Thoracic aorta (tissue), 2 donors: Measurements from ENCODE around the gene ALKBH3. TPM values are rescaled to one million over a fixed set of nuclear protein-coding genes. Genes with fewer than 3 reads are reported as not detected.

Experiments used
- ATAC-seq: fragments of 150-250 bp; one replicate; pipeline ENCODE4 v1.8.0; 2017; ENCODE audit warnings: low read depth; ENCODE audit not compliant: insufficient number of reproducible peaks, low FRiP score
- DNase-seq: peaks from one replicate; pipeline ENCODE4 v3.0.0-alpha.2; 2020; ENCODE audit warnings: low spot score
- H3K27ac ChIP-seq, 2 donors: fragments of 200-600 bp; sonication (generic); 1 replicate in 1 of 2; 2 replicates in 1 of 2; pipeline ENCODE4 v1.5.1; 2016; ENCODE audit warnings: mild to moderate bottlenecking in 2 of 2, moderate library complexity in 2 of 2
- H3K27me3 ChIP-seq: fragments of 200-600 bp; sonication (generic); replicated peaks from 2 replicates; pipeline ENCODE4 v1.6.0; 2016; ENCODE audit warnings: mild to moderate bottlenecking; ENCODE audit not compliant: insufficient read depth
- H3K36me3 ChIP-seq: fragments of 200-600 bp; sonication (generic); one replicate; pipeline ENCODE4 v1.5.1; 2016
- H3K4me1 ChIP-seq, 2 donors: fragments of 200-600 bp; sonication (generic); 1 replicate in 1 of 2; 2 replicates in 1 of 2; pipeline versions ENCODE4 v1.5.1 to v1.6.0; 2016; ENCODE audit warnings: low read depth in 2 of 2, mild to moderate bottlenecking in 1 of 2; ENCODE audit not compliant: control insufficient read depth in 1 of 2
- H3K4me3 ChIP-seq: fragments of 200-600 bp; sonication (generic); 2 replicates; pipeline ENCODE4 v1.5.1; 2016; ENCODE audit warnings: mild to moderate bottlenecking
- H3K9me3 ChIP-seq: fragments of 200-600 bp; sonication (generic); 2 replicates; pipeline ENCODE4 v1.5.1; 2016
- total RNA-seq, 2 donors: library from RNA; depleted of rRNA; stranded (reverse); fragments of >200 nt; gene quantifications; one replicate each; pipeline versions ENCODE4 v1.1.0 to v1.2.3, GENCODE V29; 2016
- TF ChIP-seq, protein P1 (sequence below): fragments of 200-600 bp; sonication (generic); IDR thresholded peaks from one replicate; pipeline ENCODE4 v1.5.1; 2019; ENCODE audit warnings: antibody characterized with exemption

ALKBH3 gene
- total RNA-seq, 2 donors from 2014 or later, result 28.1 to 65.5 TPM

DNA sequence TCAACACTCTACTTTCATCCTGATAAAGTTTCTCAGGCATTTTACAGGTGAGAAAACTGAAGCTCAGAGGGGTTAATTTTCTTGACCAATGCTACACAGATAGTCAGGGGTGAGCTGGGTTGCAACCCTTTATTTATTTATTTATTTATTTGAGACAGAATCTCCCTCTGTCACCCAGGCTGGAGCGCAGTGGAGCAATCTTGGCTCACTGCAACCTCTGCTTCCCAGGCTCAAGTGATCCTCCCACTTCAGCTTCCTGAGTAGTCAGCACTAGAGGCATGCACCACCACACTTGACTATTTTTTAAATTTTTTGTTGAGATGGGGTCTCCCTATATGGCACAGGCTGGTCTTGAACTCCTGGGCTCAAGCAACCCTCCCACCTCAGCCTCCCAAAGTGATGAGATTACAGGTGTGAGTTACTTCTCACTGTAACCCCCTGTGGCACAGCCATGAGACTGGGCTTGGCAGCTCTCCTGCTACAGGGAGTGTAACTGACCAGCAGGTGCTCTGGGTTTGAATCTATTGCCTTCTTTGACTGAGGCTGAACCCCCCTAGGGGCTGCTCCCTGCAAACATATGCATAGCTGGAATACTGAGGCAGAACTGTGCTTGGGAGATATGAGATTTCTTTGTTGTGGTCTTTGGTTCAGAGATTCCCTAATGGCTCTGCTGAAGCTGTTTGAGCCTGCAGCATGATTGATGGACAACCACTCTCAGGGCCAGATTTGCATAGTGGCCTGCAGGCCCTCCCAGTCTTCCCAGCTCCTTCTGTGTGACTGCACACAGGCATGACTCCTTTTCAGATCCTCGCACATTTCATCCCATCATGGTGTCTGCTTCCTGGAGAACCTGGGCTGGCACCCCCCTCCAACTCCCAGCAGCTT is 68.0 kb downstream of the ALKBH3 start:
- DNase-seq (no peak), ATAC-seq (no peak)
- TF ChIP-seq, protein P1, sequence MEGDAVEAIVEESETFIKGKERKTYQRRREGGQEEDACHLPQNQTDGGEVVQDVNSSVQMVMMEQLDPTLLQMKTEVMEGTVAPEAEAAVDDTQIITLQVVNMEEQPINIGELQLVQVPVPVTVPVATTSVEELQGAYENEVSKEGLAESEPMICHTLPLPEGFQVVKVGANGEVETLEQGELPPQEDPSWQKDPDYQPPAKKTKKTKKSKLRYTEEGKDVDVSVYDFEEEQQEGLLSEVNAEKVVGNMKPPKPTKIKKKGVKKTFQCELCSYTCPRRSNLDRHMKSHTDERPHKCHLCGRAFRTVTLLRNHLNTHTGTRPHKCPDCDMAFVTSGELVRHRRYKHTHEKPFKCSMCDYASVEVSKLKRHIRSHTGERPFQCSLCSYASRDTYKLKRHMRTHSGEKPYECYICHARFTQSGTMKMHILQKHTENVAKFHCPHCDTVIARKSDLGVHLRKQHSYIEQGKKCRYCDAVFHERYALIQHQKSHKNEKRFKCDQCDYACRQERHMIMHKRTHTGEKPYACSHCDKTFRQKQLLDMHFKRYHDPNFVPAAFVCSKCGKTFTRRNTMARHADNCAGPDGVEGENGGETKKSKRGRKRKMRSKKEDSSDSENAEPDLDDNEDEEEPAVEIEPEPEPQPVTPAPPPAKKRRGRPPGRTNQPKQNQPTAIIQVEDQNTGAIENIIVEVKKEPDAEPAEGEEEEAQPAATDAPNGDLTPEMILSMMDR, result no peak
- H3K36me3 ChIP-seq, result no peaks in the 10 kb centered on the region
- no peaks in the 10 kb centered on the region for H3K9me3 ChIP-seq
- peak overlapping the region; percentile 75 to 92 for H3K27ac ChIP-seq
- H3K4me1 ChIP-seq, result peaks cover 0 to 28% of the 10 kb centered on the region in 2 donors
- H3K4me3 ChIP-seq, result no peak overlapping the region
- no peaks in the 10 kb centered on the region for H3K27me3 ChIP-seq

DNA sequence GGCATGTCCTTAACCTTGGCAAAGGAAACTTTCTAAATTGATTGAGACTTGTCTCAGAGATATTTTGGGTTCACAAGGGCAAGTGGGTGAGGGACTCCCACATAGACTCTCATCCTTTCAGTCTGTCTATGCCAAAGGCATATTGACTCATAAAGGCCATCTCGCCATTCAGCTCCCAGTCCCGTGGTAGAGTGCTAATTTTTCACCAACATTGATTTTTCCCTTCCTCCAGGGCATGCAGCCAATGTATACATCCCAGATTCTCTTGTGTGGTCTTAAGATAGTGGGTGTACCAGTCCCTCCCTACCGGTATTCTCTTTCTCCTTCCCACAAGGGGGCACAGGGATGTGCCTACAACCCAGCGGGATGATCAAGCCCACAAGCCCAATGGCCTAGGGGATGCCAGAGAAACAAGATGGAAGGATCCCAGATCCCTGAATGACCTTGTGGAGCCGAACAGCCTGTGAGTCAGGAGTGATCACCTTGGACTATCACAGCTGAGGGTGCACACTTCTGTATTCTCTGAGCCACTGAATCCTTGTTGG is 69.8 kb downstream of the ALKBH3 start:
- Histone ChIP-seq H3K9me3 (no peaks in the 10 kb centered on the region), H3K4me3 (no peak overlapping the region), H3K27me3 (no peaks in the 10 kb centered on the region), H3K27ac (no peak overlapping the region), H3K4me1 (peaks cover 0 to 27% of the 10 kb centered on the region in 2 donors), H3K36me3 (no peaks in the 10 kb centered on the region)
- no peak for ATAC-seq
- DNase-seq, result no peak
- TF ChIP-seq, protein P1, result no peak

DNA sequence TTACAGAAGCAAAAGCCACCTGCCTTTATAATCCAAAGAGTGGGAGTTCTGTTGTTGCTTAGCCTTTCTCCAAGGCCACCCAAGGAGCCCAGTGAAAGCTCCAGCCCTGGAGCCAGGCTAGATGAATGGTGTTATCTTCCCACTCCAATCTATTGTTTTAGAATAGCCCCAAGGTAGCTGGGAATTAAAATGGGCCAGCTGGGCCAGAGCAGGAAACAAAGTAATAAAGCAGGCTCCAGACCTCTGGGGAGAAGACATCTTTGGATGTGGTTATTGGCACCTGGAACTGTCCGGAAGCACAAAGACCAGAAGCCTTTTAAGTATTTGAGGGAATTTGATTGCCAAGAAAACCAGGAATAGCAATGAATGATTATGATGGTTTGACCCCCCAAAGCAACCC is 70.6 kb downstream of the ALKBH3 start:
- Histone ChIP-seq H3K27me3 (no peaks in the 10 kb centered on the region), H3K9me3 (no peaks in the 10 kb centered on the region), H3K27ac (no peak overlapping the region), H3K36me3 (no peaks in the 10 kb centered on the region), H3K4me3 (no peak overlapping the region), H3K4me1 (peaks cover 3 to 26% of the 10 kb centered on the region in 2 donors)
- DNase-seq (no peak), ATAC-seq (no peak)
- TF ChIP-seq, protein P1, result no peak

DNA sequence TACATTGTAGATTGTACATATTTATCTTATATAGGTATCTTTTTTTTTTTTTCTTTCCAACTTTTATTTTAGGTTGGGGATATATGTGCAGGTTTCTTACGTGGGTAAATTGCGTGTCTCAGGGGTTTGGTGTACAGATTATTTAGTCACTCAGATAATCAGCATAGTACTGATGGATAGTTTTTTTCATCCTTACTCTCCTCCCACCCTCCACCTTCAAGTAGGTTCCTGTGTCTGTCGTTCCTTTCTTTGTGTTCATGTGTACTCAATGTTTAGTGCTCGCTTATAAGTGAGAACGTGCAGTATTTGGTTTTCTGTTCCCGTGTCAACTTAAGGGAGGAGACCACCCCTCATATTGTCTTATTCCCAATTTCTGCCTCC is 71.4 kb downstream of the ALKBH3 start:
- DNase-seq, result no peak
- Histone ChIP-seq H3K27ac (no peak overlapping the region), H3K9me3 (no peaks in the 10 kb centered on the region), H3K27me3 (no peaks in the 10 kb centered on the region), H3K4me1 (peaks cover 3 to 24% of the 10 kb centered on the region in 2 donors), H3K4me3 (no peak overlapping the region), H3K36me3 (no peaks in the 10 kb centered on the region)
- no peak for ATAC-seq
- TF ChIP-seq, protein P1, result no peak

DNA sequence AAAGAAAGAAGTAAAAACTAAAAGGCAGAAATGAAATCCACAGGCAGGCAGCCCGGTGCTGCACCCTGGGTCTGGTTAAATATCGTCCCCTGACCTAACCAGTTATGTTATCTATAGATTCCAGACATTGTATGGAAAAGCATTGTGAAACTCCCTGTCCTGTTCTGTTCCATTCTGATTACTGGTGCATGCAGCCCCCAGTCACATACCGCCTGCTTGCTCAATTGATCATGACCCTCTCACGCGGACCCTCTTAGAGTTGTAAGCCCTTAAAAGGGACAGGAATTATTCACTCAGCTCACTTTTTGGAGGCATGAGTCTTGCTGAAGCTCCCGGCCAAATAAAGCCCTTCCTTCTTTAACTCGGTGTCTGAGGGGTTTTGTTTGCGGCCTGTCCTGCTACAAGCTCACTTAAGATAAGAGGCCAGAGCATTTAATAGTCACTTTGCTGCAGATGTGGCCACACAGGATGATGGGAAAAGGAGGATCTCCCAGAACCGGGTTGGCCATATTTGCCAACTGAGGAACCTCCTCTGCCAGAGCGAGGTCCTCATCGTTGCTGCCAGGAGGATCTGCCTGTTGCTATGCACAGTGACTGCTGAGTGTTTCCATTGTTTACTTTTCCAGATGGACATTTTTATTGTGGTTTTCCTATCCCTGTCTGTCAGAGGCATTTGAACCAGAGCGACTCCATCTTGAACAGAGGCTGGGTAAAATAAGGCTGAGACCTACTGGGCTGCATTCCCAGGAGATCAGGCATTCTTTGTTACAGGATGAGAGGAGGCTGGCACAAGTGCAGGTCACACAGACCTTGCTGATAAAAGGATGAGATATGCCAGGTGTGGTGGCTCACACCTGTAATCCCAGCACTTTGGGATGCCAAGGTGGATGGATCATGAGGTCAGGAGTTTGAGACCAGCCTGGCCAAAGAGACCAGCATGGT is 72.0 kb downstream of the ALKBH3 start:
- TF ChIP-seq, protein P1, result no peak
- no peak for DNase-seq
- ATAC-seq, result no peak
- Histone ChIP-seq H3K9me3 (no peaks in the 10 kb centered on the region), H3K27me3 (no peaks in the 10 kb centered on the region), H3K27ac (no peak overlapping the region), H3K4me1 (peaks cover 3 to 18% of the 10 kb centered on the region in 2 donors), H3K4me3 (no peak overlapping the region), H3K36me3 (no peaks in the 10 kb centered on the region)
